ENCODE data around the gene LIPG.

Gene LIPG

GRCh38 chr18:49617329-49617695 is 55.5 kb downstream of the LIPG start:
- Histone ChIP-seq H3K4me3 (ENCODE audit: low read length) (no peak overlapping the region), H3K9ac (ENCODE audit: low read length) (no peak overlapping the region), H3K27me3 (ENCODE audit: control insufficient read depth, insufficient read depth, low read length) (no peaks in the 10 kb centered on the region), H3K27ac (ENCODE audit: low read length) (no peak overlapping the region), H3K36me3 (ENCODE audit: control insufficient read depth, low read depth, low read length) (no peaks in the 10 kb centered on the region), H3K9me3 (ENCODE audit: control insufficient read depth, low read depth, low read length) (no peaks in the 10 kb centered on the region), H3K4me1 (ENCODE audit: control insufficient read depth, low read depth, low read length) (peaks cover 27% of the 10 kb centered on the region)

DNA sequence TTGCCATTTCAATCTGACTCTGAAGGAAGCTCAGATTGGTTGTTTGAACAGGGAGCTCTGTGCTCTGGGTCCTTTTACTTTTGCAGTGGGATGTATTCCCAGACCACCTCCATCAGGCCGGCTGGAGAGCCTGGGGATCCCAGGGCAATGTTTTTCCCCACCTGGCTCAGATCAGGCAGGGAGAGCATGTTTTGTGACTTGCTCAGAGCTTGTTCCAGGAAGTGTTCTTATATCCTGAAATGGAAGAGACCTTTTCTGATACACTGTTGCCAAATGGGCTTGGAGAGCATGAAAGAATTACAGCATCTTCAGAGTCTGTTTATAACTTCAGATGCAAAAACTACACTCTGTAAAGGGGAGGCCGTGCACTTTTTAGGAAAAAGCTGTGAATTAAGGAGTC is 56.0 kb downstream of the LIPG start:
- Histone ChIP-seq H3K9me3 (ENCODE audit: control insufficient read depth, low read depth, low read length) (no peaks in the 10 kb centered on the region), H3K9ac (ENCODE audit: low read length) (no peak overlapping the region), H3K27ac (ENCODE audit: low read length) (no peak overlapping the region), H3K4me1 (ENCODE audit: control insufficient read depth, low read depth, low read length) (peaks cover 22% of the 10 kb centered on the region), H3K36me3 (ENCODE audit: control insufficient read depth, low read depth, low read length) (no peaks in the 10 kb centered on the region), H3K4me3 (ENCODE audit: low read length) (no peak overlapping the region), H3K27me3 (ENCODE audit: control insufficient read depth, insufficient read depth, low read length) (no peaks in the 10 kb centered on the region)

DNA sequence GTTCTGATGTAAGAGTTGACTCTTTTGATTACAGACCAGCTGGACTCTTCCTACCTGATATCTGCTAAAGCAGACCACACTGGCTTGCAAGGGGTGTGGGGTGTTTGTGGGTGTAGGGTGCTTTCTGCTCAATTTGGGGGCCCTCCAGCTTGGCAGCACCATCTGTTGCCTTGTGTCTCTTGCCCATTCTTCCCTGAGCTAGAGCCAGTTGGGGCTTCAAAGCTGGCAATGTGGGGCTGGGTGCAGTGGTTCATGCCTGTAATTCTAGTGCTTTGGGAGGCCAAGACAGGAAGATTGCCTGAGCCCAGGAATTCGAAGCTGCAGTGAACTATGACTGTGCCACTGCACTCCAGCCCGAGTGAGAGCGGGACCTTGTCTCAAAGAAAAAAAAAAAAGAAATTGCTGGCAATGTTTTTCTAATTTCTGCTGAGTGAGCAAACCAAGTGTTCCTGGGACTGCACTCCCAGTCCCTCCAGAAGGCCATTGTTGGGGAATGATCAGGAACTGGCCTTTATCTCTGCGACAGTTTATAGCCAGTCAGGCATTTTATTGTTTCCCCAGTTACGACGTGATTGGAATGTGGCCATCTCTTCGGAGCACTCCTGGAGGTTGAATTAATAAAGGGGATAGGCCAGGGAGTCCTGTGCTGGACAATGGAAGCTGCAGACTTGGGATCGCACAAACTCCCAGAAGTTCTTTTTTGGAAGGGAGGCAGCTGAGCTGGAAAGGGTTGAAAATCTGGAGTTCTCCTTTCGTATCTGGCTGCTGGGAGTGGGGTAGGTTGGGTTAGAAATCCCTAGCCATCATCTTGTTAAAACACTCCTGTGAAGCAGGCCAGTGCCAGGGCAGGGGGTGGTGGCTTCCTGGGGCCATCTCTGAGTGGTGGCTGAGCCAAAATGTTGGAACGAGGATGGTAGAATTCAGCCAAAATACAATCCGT is 57.2 kb downstream of the LIPG start:
- H3K9ac ChIP-seq (ENCODE audit: low read length): no peak overlapping the region
- no peaks in the 10 kb centered on the region for H3K36me3 ChIP-seq (ENCODE audit: control insufficient read depth, low read depth, low read length)
- no peak overlapping the region for H3K27ac ChIP-seq (ENCODE audit: low read length)
- H3K9me3 ChIP-seq (ENCODE audit: control insufficient read depth, low read depth, low read length): no peaks in the 10 kb centered on the region
- no peaks in the 10 kb centered on the region for H3K27me3 ChIP-seq (ENCODE audit: control insufficient read depth, insufficient read depth, low read length)
- no peak overlapping the region for H3K4me3 ChIP-seq (ENCODE audit: low read length)
- H3K4me1 ChIP-seq (ENCODE audit: control insufficient read depth, low read depth, low read length): peaks cover 10% of the 10 kb centered on the region

DNA sequence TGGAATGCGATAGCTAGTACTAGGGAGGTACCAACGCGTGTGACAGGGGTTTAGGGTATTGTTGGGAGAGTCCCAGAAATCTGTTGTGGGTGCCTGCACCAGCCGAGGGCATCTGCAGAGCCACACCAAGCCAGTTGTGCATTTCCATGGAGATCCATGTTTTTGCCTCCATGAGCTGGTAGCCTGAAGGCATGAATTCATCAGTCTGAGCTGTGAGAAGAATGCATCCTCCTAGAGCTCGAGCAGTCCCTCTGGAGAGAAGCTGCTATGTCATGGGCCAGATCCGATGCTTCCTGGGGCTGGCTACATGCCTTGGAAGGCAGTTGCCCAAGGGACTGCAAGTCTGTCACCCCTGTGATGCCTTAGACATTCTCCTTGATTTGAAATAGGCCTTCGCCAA is 57.9 kb downstream of the LIPG start:
- Histone ChIP-seq H3K4me3 (ENCODE audit: low read length) (no peak overlapping the region), H3K9ac (ENCODE audit: low read length) (no peak overlapping the region), H3K27ac (ENCODE audit: low read length) (no peak overlapping the region), H3K36me3 (ENCODE audit: control insufficient read depth, low read depth, low read length) (no peaks in the 10 kb centered on the region), H3K4me1 (ENCODE audit: control insufficient read depth, low read depth, low read length) (peaks cover 7% of the 10 kb centered on the region), H3K27me3 (ENCODE audit: control insufficient read depth, insufficient read depth, low read length) (no peaks in the 10 kb centered on the region), H3K9me3 (ENCODE audit: control insufficient read depth, low read depth, low read length) (no peaks in the 10 kb centered on the region)

DNA sequence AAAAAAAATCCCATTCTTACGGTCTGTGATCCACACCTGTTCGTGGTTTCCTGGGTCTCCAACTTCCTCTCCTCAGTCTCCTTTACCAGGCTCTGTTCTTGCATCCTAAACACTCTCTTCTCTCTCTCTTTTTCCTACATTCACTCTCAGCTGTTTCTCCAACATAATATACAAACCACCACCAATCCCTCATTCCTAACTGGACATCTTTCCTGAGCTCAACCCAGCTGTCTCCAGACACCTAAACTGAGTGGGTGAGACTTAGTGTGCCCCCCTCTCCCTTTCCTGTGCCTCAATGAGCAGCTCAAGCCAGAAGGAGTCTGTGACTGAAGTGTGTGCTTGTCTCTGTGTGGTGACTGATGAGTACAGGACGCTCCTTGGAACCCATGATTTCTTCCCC is 59.4 kb downstream of the LIPG start:
- H3K27me3 ChIP-seq (ENCODE audit: control insufficient read depth, insufficient read depth, low read length): no peaks in the 10 kb centered on the region
- peaks cover 7% of the 10 kb centered on the region for H3K4me1 ChIP-seq (ENCODE audit: control insufficient read depth, low read depth, low read length)

DNA sequence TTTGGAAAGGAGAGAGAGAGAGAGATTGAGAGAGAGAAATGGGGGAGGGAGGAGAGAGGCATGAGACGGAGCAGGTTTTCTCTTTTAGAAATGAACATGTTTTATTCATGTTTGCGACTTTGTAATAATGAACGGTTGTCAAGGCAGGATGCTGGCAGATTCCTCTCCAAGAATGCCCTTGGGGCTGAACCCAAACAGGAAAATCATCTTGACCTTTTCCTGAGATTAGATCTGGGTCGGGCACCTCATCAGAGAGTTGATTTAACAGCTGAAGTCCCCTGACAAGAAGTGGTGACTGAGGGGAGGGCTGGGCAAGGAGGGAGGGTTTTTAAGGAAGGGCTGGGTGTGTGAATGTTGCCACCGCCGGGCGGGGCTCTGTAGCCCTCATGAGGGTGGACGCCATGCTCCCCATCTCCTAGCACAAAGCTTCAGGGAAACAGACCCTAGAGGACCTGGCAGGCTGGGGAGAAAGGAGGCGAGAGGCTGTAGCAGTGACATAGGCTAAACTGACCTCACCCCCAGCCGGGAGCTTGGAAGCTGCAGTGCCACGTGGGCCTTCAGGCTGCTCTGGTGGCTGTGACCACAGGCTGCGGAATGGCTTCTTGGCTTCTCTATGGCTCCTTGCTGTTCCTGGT is 60.0 kb downstream of the LIPG start:
- Histone ChIP-seq H3K4me3 (ENCODE audit: low read length) (no peak overlapping the region), H3K4me1 (ENCODE audit: control insufficient read depth, low read depth, low read length) (peaks cover 7% of the 10 kb centered on the region), H3K36me3 (ENCODE audit: control insufficient read depth, low read depth, low read length) (no peaks in the 10 kb centered on the region), H3K9me3 (ENCODE audit: control insufficient read depth, low read depth, low read length) (no peaks in the 10 kb centered on the region), H3K27me3 (ENCODE audit: control insufficient read depth, insufficient read depth, low read length) (no peaks in the 10 kb centered on the region), H3K27ac (ENCODE audit: low read length) (no peak overlapping the region), H3K9ac (ENCODE audit: low read length) (no peak overlapping the region)

More for the DNA sequence above, 59.4 kb downstream of the LIPG start:
- no peaks in the 10 kb centered on the region for H3K36me3 ChIP-seq (ENCODE audit: control insufficient read depth, low read depth, low read length)
- H3K9ac ChIP-seq (ENCODE audit: low read length): no peak overlapping the region
- no peak overlapping the region for H3K27ac ChIP-seq (ENCODE audit: low read length)
- no peaks in the 10 kb centered on the region for H3K9me3 ChIP-seq (ENCODE audit: control insufficient read depth, low read depth, low read length)
- no peak overlapping the region for H3K4me3 ChIP-seq (ENCODE audit: low read length)

DNA sequence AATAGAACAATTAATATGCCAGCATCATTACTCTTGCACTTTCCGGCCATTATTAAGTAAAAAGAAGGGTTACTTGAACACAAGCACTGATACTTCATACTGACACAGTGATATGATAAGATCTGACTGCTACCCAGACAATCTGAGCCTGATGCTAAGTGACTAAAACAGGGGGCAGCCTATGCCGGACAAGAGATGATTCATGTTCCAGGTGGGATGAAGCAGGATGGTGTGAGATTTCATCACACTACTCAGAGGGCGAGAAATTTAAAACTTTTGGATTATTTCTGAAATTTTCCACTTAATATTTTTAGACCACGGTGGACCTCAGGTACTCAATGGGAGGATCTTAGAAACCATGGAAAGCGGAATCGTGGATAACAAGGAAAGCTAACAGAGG is 61.7 kb downstream of the LIPG start:
- no peak overlapping the region for H3K4me3 ChIP-seq (ENCODE audit: low read length)
- H3K9me3 ChIP-seq (ENCODE audit: control insufficient read depth, low read depth, low read length): no peaks in the 10 kb centered on the region
- H3K36me3 ChIP-seq (ENCODE audit: control insufficient read depth, low read depth, low read length): no peaks in the 10 kb centered on the region
- no peak overlapping the region for H3K9ac ChIP-seq (ENCODE audit: low read length)
- no peak overlapping the region for H3K27ac ChIP-seq (ENCODE audit: low read length)
- no peaks in the 10 kb centered on the region for H3K27me3 ChIP-seq (ENCODE audit: control insufficient read depth, insufficient read depth, low read length)
- peaks cover 10% of the 10 kb centered on the region for H3K4me1 ChIP-seq (ENCODE audit: control insufficient read depth, low read depth, low read length)

GRCh38 chr18:49625021-49625691 is 63.3 kb downstream of the LIPG start:
- Histone ChIP-seq H3K27me3 (ENCODE audit: control insufficient read depth, insufficient read depth, low read length) (no peaks in the 10 kb centered on the region), H3K27ac (ENCODE audit: low read length) (no peak overlapping the region), H3K4me1 (ENCODE audit: control insufficient read depth, low read depth, low read length) (peaks cover 5% of the 10 kb centered on the region), H3K9me3 (ENCODE audit: control insufficient read depth, low read depth, low read length) (no peaks in the 10 kb centered on the region), H3K9ac (ENCODE audit: low read length) (no peak overlapping the region), H3K4me3 (ENCODE audit: low read length) (no peak overlapping the region), H3K36me3 (ENCODE audit: control insufficient read depth, low read depth, low read length) (no peaks in the 10 kb centered on the region)

DNA sequence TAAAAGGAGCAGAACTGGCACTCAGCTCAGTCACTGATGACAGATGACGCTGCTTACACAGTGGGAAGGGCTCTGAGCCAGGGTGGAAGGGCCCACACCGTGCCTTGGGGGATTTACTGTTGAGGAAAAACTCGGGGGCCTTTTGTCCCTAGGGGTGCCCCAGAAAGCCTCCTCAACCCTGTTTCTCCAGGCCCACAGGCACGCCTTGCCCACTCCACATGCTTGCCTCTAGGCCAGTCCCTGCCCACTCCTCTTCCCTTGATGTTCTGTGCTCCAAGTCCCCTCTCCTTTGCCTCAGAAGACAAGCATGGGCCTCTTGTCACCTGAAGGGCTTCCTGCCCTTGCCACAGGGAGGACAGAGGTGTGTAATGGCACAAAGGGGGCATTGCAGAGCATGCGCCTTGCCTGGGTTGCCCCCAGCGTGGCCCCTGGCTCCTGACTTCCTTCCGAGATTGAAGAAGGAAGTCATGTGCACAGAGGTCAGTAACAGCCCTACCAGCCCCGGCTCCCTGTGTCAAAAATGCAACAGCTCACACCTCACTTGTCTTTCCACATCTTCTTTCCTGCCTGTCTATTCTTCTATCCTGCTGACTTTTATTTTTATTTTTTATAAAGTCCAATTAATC is 65.1 kb downstream of the LIPG start:
- Histone ChIP-seq H3K27me3 (ENCODE audit: control insufficient read depth, insufficient read depth, low read length) (no peaks in the 10 kb centered on the region), H3K4me3 (ENCODE audit: low read length) (no peak overlapping the region), H3K36me3 (ENCODE audit: control insufficient read depth, low read depth, low read length) (no peaks in the 10 kb centered on the region), H3K9me3 (ENCODE audit: control insufficient read depth, low read depth, low read length) (no peaks in the 10 kb centered on the region), H3K9ac (ENCODE audit: low read length) (no peak overlapping the region), H3K27ac (ENCODE audit: low read length) (no peak overlapping the region), H3K4me1 (ENCODE audit: control insufficient read depth, low read depth, low read length) (peaks cover 5% of the 10 kb centered on the region)

DNA sequence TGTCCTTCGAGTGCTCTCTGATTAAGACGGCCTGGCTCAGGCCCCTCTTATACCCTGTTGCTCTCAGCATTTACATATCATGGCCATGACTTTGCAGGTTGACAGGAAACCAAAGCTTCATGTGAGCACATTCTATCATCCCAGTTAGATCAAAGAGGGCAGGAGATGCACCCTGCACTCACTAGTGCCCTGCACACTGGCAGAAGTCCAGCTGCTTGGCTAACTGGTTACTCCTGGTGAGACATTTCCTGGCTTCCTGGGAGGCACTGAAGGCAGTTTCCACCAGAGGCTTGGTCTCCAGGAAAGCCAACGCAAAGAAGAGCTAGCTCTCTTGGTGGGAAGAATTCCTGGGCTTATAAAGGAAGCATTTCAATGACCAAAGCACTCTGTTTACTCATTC is 66.3 kb downstream of the LIPG start:
- H3K4me1 ChIP-seq (ENCODE audit: control insufficient read depth, low read depth, low read length): peaks cover 5% of the 10 kb centered on the region
- no peaks in the 10 kb centered on the region for H3K36me3 ChIP-seq (ENCODE audit: control insufficient read depth, low read depth, low read length)
- no peak overlapping the region for H3K9ac ChIP-seq (ENCODE audit: low read length)
- no peak overlapping the region for H3K4me3 ChIP-seq (ENCODE audit: low read length)
- H3K27me3 ChIP-seq (ENCODE audit: control insufficient read depth, insufficient read depth, low read length): no peaks in the 10 kb centered on the region
- no peaks in the 10 kb centered on the region for H3K9me3 ChIP-seq (ENCODE audit: control insufficient read depth, low read depth, low read length)
- H3K27ac ChIP-seq (ENCODE audit: low read length): no peak overlapping the region

Data from iPS-18a (cell line).